Measurements from ENCODE around the gene ADRA2B. TPM values are rescaled to one million over a fixed set of nuclear protein-coding genes. Genes with fewer than 3 reads are reported as not detected.

Gene ADRA2B
- total and polyA plus RNA-seq, 2 donors (not counting 1 experiment from before 2014, with no cell fraction given): 0.27 to 0.46 TPM

- H3K4me3 ChIP-seq (ENCODE audit: control extremely low read depth in 1 of 5, extremely low read depth in 1 of 5, insufficient read depth in 1 of 5, low read depth in 2 of 5, low read length in 4 of 5): no peak overlapping the region
- CTCF ChIA-PET: interaction anchor here (0.7 kb wide), 1 partner anchor 22 kb away, joined by 3 read pairs; no protein-coding TSS in a partner anchor
- 94% methylated on average over 3 of the region's 7 CpGs for WGBS (ENCODE audit: insufficient coverage)
Observed at GRCh38 chr2:96095116-96095636, 21.2 kb downstream of the ADRA2B start.

GRCh38 chr2:96093528-96093927 is 22.8 kb downstream of the ADRA2B start:
- Histone ChIP-seq H3K27me3 (replicated peaks in 1 of 4; ENCODE audit: control extremely low read depth in 1 of 4, control insufficient read depth in 3 of 4, insufficient read depth in 4 of 4, low read length in 3 of 4) (peaks cover 0 to 3% (median 0%) of the 10 kb centered on the region in 4 experiments), H3K9me3 (ENCODE audit: control extremely low read depth in 1 of 3, control insufficient read depth in 2 of 3, insufficient read depth in 1 of 3, low read length in 2 of 3) (no peaks in the 10 kb centered on the region), H3K36me3 (replicated peaks in 1 of 2; ENCODE audit: control extremely low read depth in 1 of 2, control insufficient read depth in 1 of 2, extremely low read depth in 1 of 2, insufficient read depth in 2 of 2, low read length in 1 of 2) (no peaks in the 10 kb centered on the region), H3K79me2 (ENCODE audit: control insufficient read depth, insufficient read depth, low read length) (no peaks in the 10 kb centered on the region), H3K4me2 (replicated peaks; ENCODE audit: low read depth, low read length, poor library complexity, severe bottlenecking) (no peak overlapping the region), H3K9ac (ENCODE audit: low read length) (no peak overlapping the region), H2AFZ (ENCODE audit: insufficient read depth, low read depth, low read length, poor library complexity, severe bottlenecking) (no peak overlapping the region), H3K4me3 (ENCODE audit: control extremely low read depth in 1 of 5, extremely low read depth in 1 of 5, insufficient read depth in 1 of 5, low read depth in 2 of 5, low read length in 4 of 5) (no peak overlapping the region), H3K27ac (ENCODE audit: low read length in 2 of 2) (no peak overlapping the region), H4K20me1 (ENCODE audit: control insufficient read depth, insufficient read depth, low read length, poor library complexity, severe bottlenecking) (no peaks in the 10 kb centered on the region), H3K4me1 (ENCODE audit: control insufficient read depth in 2 of 2, insufficient read depth in 2 of 2, low read length in 2 of 2) (no peaks in the 10 kb centered on the region)
- H3K27me3 Mint-ChIP-seq: peaks cover 15% of the 10 kb centered on the region
- DNase-seq: no peak
- ChIA-PET POLR2A (no interaction called here), CTCF (no interaction called here)
- 86% methylated on average over 4 of the region's 4 CpGs for WGBS (ENCODE audit: insufficient coverage)
- TF ChIP-seq CTCF (IDR thresholded peaks at IDR 0.05) (no peak), EZH2 (IDR thresholded peaks at IDR 0.05; ENCODE audit: borderline replicate concordance, insufficient read depth, low read depth, low read length, poor library complexity, severe bottlenecking) (no peak)
- H3K4me1 Mint-ChIP-seq: no peaks in the 10 kb centered on the region
- ATAC-seq (ENCODE audit: low read depth): no peak
- no peaks in the 10 kb centered on the region for H3K9me3 Mint-ChIP-seq (ENCODE audit: insufficient read depth)
- intact Hi-C loops (cut with micrococcal nuclease): no loop called here
- H3K27ac Mint-ChIP-seq: no peak overlapping the region
- no peak overlapping the region for H3K4me3 Mint-ChIP-seq

More at GRCh38 chr2:96095116-96095636, 21.2 kb downstream of the ADRA2B start:
- no peak for DNase-seq
- Mint-ChIP-seq H3K27me3 (peaks cover 15% of the 10 kb centered on the region), H3K9me3 (ENCODE audit: insufficient read depth) (no peaks in the 10 kb centered on the region), H3K4me1 (no peaks in the 10 kb centered on the region), H3K4me3 (no peak overlapping the region), H3K27ac (no peak overlapping the region)
- Histone ChIP-seq H3K4me2 (replicated peaks; ENCODE audit: low read depth, low read length, poor library complexity, severe bottlenecking) (no peak overlapping the region), H3K4me1 (ENCODE audit: control insufficient read depth in 2 of 2, insufficient read depth in 2 of 2, low read length in 2 of 2) (no peaks in the 10 kb centered on the region), H3K27ac (ENCODE audit: low read length in 2 of 2) (no peak overlapping the region), H3K9ac (ENCODE audit: low read length) (no peak overlapping the region), H3K27me3 (replicated peaks in 1 of 4; ENCODE audit: control extremely low read depth in 1 of 4, control insufficient read depth in 3 of 4, insufficient read depth in 4 of 4, low read length in 3 of 4) (peaks cover 0 to 3% (median 0%) of the 10 kb centered on the region in 4 experiments), H3K36me3 (replicated peaks in 1 of 2; ENCODE audit: control extremely low read depth in 1 of 2, control insufficient read depth in 1 of 2, extremely low read depth in 1 of 2, insufficient read depth in 2 of 2, low read length in 1 of 2) (no peaks in the 10 kb centered on the region), H3K79me2 (ENCODE audit: control insufficient read depth, insufficient read depth, low read length) (no peaks in the 10 kb centered on the region), H4K20me1 (ENCODE audit: control insufficient read depth, insufficient read depth, low read length, poor library complexity, severe bottlenecking) (no peaks in the 10 kb centered on the region), H3K9me3 (ENCODE audit: control extremely low read depth in 1 of 3, control insufficient read depth in 2 of 3, insufficient read depth in 1 of 3, low read length in 2 of 3) (no peaks in the 10 kb centered on the region), H2AFZ (ENCODE audit: insufficient read depth, low read depth, low read length, poor library complexity, severe bottlenecking) (no peak overlapping the region)
- POLR2A ChIA-PET: no interaction called here
- intact Hi-C loops (cut with micrococcal nuclease): no loop called here
- ATAC-seq (ENCODE audit: low read depth): no peak
- TF ChIP-seq EZH2 (IDR thresholded peaks at IDR 0.05; ENCODE audit: borderline replicate concordance, insufficient read depth, low read depth, low read length, poor library complexity, severe bottlenecking): no peak
- TF ChIP-seq CTCF (IDR thresholded peaks at IDR 0.05): no peak
